A375 (cell line): ENCODE results near the gene C13orf42. TPM values are rescaled to one million over a fixed set of nuclear protein-coding genes. Genes with fewer than 3 reads are reported as not detected.

Source experiments
- total RNA-seq: library from RNA; depleted of rRNA; stranded (reverse); fragments of >200 nt; shearing (Covaris generic); gene quantifications from 2 replicates; pipeline ENCODE4 v1.2.3, GENCODE V29; 2014; rRNA removed

The C13orf42 gene
- total RNA-seq, result not detected in 2 replicates

DNA sequence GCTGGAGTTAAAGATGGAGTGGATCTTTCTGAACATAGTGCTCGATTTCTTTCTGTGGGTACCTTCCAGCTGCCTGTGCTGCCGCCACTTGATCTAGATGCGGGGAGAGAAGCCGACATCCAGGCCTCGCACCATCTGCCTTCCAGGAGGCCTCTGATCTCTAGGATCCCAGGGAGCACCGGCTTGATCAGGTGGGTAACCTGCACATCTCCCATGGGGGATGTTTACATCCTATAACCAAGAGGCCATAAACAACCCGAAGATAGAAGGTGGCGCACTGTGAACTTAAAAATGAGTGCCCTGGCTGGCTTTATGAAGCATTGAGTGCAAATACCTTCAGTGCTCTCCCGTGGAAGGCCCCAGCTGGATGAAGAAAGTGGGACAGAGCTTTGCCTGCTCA, at the start of gene C13orf42:
TSS of gene C13orf42 (minus strand) at position 101 of the 400 bp plus-strand sequence. CDS start at position 36, 65 bp downstream.

Other genes with a start within 250 kb of the C13orf42 start
- gene RNASEH2B, start 201.5 kb downstream of the C13orf42 start, total RNA-seq, result 44.7 and 64.6 TPM in 2 replicates
- gene FAM124A, start 111.1 kb upstream of the C13orf42 start, total RNA-seq, result 0.24 and 0.57 TPM in 2 replicates
- gene SERPINE3, start 228.4 kb upstream of the C13orf42 start, total RNA-seq, result not detected in 2 replicates